ENCODE measurements around the gene CELF4.

Gene CELF4

DNA sequence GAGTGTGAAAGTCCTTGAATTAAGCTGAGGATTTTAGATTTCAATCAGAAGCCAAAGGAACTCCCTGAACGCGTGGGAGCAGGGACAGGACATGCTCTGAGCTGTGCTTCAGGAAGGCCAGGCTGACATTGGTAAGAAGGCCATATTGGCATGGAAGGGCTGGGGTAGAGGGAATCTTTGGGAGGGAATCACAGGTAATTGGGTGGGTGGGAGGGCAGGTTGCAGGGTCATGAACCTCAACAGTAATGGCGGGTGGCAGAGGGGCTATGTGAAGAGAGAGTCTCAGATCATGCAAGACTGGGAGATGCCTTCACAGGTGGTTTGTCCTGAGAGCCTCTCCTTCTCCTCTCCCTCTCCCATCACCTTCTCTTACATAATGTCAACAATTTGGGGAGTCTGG, 18.6 kb upstream of the CELF4 start:
- Mint-ChIP-seq H3K9me3 (no peaks in the 10 kb centered on the region), H3K27ac (no peak overlapping the region), H3K4me3 (no peak overlapping the region), H3K27me3 (ENCODE audit: low read depth) (no peaks in the 10 kb centered on the region), H3K4me1 (ENCODE audit: low read depth) (no peaks in the 10 kb centered on the region), H3K36me3 (ENCODE audit: low read depth) (no peaks in the 10 kb centered on the region)

DNA sequence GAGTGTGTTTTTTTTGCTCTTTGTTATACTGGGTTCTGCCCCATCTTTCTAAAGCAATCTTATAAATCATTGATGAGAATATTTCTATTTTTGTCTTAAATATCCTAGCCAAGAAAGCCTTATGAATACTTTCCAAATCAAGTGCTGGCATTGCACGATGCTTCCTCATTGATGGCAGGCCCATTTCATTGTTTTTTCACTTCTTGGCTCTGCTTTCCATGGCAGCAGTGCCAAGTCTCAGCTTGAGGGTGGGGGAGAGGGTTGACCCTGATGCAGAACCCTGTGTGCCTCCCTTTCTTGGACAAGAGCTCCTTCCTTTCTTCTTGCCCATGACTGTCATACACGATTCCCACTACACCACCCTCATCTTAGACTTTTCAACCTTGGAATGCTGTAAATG, 16.7 kb upstream of the CELF4 start:
- Mint-ChIP-seq H3K27me3 (ENCODE audit: low read depth) (no peaks in the 10 kb centered on the region), H3K9me3 (no peaks in the 10 kb centered on the region), H3K36me3 (ENCODE audit: low read depth) (no peaks in the 10 kb centered on the region), H3K27ac (no peak overlapping the region), H3K4me3 (no peak overlapping the region), H3K4me1 (ENCODE audit: low read depth) (no peaks in the 10 kb centered on the region)

DNA sequence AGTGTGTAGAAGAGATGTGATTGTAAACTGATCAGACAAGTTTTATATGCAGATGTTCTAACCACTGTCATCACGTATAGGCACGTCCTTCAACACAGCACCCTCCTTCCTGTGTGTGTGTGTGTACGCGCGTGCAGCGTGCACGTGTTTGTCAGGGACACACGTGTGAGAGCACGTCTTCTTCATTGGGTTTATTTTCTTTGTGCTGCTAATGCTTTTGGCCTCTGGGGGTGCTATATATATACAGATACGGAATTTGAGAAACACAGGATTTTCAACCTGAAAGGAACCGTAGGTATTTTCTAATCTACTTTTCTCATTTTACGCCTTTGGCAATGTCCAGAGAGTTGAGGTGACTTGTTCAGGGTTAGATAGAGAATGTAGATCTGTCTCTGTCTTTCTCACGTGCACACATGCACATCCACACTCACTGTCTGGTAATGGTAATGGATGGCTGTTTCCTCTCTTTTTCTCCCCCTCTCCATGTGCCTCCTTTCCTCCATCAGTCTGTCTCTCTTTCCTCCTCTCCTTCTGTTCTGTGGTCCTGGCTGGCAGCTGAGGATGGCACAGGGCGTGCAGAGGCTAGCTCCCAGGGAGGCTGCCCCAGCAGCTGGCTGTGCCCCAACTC, 13.4 kb upstream of the CELF4 start:
- H3K4me1 Mint-ChIP-seq (ENCODE audit: low read depth) = no peaks in the 10 kb centered on the region
- no peaks in the 10 kb centered on the region for H3K27me3 Mint-ChIP-seq (ENCODE audit: low read depth)
- no peaks in the 10 kb centered on the region for H3K9me3 Mint-ChIP-seq
- no peaks in the 10 kb centered on the region for H3K36me3 Mint-ChIP-seq (ENCODE audit: low read depth)
- no peak overlapping the region for H3K27ac Mint-ChIP-seq
- no peak overlapping the region for H3K4me3 Mint-ChIP-seq

DNA sequence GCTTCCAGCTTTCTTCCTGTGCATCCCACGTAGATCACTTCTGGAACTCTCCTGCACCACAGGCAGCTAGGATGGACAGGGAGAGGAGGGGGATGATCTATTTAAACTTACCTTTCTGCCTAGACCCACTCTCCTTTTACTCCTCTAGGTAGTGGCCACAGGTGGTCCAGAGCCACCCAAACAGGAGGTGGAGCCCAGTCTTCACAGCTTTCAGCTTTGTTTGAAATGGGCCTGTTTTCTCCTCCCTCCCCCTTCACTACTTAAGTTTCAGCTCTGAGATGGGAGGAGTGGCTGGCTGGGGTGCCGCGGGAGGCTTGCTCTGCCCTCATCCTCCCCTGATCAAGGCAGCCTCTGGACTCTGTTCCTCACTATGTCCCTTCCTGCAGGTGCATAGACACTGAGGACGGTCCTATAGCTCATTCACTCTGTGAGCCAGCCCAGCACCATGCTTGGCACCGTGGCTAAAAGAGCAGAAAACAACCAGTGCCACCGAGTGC, 12.6 kb upstream of the CELF4 start:
- H3K4me1 Mint-ChIP-seq (ENCODE audit: low read depth) = no peaks in the 10 kb centered on the region
- no peaks in the 10 kb centered on the region for H3K36me3 Mint-ChIP-seq (ENCODE audit: low read depth)
- H3K27me3 Mint-ChIP-seq (ENCODE audit: low read depth) = no peaks in the 10 kb centered on the region
- no peaks in the 10 kb centered on the region for H3K9me3 Mint-ChIP-seq
- no peak overlapping the region for H3K4me3 Mint-ChIP-seq
- H3K27ac Mint-ChIP-seq = no peak overlapping the region

DNA sequence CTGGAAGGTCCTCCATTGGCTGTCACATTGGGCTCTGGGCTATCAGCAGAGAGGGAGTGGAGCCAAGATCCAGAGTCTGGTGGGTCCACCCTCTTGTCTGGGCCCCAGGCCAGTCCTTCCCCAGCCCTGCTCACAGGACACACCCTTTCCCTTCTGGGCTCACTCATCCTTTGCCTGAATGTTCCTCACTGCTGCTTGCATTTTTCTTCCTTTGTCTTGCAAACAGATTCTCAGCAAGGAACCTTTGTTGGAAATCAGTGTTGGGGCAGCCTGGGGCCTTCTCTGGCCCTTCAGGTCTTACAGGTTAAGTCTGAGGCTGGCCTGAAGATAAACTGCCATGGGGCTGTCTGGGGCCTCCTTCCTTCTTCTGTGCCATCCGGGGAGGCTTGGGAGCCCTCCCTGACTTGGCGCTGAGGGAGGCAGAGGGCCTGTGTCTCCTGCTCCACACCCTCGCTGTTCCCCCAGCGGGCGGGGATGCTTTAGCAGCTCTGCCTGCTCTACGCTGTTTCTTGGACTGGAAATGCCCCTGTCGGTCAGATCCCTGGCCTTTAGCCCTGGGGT, 11.5 kb upstream of the CELF4 start:
- no peaks in the 10 kb centered on the region for H3K36me3 Mint-ChIP-seq (ENCODE audit: low read depth)
- H3K27me3 Mint-ChIP-seq (ENCODE audit: low read depth) = no peaks in the 10 kb centered on the region
- no peaks in the 10 kb centered on the region for H3K9me3 Mint-ChIP-seq
- H3K4me3 Mint-ChIP-seq = no peak overlapping the region
- H3K4me1 Mint-ChIP-seq (ENCODE audit: low read depth) = no peaks in the 10 kb centered on the region
- H3K27ac Mint-ChIP-seq = no peak overlapping the region

DNA sequence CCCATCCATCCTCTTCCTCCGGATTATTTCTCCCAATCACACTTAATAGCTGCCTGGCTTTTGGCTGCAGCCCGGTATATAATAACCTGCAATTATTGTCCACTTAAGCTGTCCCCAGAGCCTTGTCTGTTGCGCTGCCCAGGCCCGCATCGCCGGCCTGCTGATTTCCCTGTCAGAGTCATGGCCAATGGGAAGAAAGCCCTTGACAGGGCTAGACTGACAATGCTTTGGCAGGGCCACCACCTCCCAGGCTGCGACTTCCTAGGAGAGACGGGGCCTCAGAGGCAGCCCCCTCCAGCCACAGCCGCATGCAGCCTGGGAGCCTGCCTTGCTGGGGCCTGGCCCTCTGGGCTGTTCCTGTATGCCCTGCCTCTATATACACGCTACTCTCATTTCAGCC, 10.0 kb upstream of the CELF4 start:
- Mint-ChIP-seq H3K9me3 (no peaks in the 10 kb centered on the region), H3K27ac (no peak overlapping the region), H3K36me3 (ENCODE audit: low read depth) (no peaks in the 10 kb centered on the region), H3K4me3 (no peak overlapping the region), H3K27me3 (ENCODE audit: low read depth) (no peaks in the 10 kb centered on the region), H3K4me1 (ENCODE audit: low read depth) (no peaks in the 10 kb centered on the region)

DNA sequence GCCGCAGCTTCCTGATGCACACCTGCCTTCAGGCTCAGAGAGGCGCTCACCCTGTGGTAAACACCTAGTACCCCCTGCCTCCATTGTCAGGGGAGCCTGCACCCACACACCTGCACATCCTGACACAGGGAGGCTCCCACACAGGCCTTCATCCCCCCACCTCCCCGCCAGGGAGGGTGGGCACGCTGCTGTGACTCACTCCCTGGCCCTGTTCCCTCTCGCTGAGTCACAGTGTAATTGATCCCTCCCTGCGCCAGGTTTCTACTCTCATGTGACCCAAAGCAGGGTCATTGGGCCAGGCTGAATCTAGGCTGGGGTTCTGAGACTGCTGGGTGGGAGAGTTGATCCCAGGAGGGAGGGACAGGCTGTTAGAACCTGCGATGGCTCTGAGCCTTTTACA, 8.5 kb upstream of the CELF4 start:
- H3K4me1 Mint-ChIP-seq (ENCODE audit: low read depth) = no peaks in the 10 kb centered on the region
- peaks cover 14% of the 10 kb centered on the region for H3K27me3 Mint-ChIP-seq (ENCODE audit: low read depth)
- no peak overlapping the region for H3K4me3 Mint-ChIP-seq
- H3K27ac Mint-ChIP-seq = no peak overlapping the region
- H3K36me3 Mint-ChIP-seq (ENCODE audit: low read depth) = no peaks in the 10 kb centered on the region
- no peaks in the 10 kb centered on the region for H3K9me3 Mint-ChIP-seq

DNA sequence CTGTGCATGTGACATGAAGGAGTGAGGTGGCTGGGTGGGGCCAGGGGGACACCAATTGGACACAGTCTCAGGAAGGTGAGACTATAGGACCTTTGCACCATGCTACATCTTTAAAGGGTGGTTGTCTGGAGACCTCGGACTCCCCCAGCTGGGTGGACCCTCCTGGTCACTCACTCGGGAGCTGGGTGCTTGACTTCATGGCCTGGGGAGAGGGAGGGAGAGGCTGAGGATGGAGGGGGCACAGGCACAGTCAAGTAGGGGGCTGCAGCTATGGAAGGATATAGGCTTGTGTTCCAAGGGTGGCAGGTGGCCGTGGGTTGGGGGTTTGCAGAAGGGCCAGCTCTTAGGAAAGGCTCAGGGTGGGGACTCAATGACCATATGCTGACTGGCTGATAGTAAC, 7.1 kb upstream of the CELF4 start:
- Mint-ChIP-seq H3K36me3 (ENCODE audit: low read depth) (no peaks in the 10 kb centered on the region), H3K4me1 (ENCODE audit: low read depth) (no peaks in the 10 kb centered on the region), H3K4me3 (no peak overlapping the region), H3K27me3 (ENCODE audit: low read depth) (peaks cover 28% of the 10 kb centered on the region), H3K9me3 (no peaks in the 10 kb centered on the region), H3K27ac (no peak overlapping the region)

DNA sequence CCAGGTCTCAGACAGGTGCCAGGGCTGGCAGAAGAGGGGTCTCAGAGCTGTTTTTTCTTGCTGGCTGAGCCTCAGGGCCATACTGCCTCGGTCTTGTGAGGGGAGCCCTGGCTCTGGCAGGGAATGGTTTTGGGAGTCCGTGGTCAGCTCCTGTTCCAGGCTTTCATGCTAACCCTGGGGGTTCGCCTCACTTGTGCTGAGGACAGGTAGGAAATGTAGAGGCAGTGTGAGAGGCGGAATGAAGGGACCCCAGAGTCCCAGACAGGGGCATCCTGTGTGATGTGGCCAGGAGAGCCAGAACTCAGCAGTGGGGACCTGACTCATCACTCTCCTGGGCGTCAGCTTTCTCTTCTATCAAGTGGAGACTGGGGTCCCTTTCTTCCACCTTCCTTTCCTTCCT, 5.7 kb upstream of the CELF4 start:
- no peaks in the 10 kb centered on the region for H3K36me3 Mint-ChIP-seq (ENCODE audit: low read depth)
- H3K27me3 Mint-ChIP-seq (ENCODE audit: low read depth) = peaks cover 35% of the 10 kb centered on the region
- no peak overlapping the region for H3K27ac Mint-ChIP-seq
- no peaks in the 10 kb centered on the region for H3K9me3 Mint-ChIP-seq
- no peaks in the 10 kb centered on the region for H3K4me1 Mint-ChIP-seq (ENCODE audit: low read depth)
- no peak overlapping the region for H3K4me3 Mint-ChIP-seq

DNA sequence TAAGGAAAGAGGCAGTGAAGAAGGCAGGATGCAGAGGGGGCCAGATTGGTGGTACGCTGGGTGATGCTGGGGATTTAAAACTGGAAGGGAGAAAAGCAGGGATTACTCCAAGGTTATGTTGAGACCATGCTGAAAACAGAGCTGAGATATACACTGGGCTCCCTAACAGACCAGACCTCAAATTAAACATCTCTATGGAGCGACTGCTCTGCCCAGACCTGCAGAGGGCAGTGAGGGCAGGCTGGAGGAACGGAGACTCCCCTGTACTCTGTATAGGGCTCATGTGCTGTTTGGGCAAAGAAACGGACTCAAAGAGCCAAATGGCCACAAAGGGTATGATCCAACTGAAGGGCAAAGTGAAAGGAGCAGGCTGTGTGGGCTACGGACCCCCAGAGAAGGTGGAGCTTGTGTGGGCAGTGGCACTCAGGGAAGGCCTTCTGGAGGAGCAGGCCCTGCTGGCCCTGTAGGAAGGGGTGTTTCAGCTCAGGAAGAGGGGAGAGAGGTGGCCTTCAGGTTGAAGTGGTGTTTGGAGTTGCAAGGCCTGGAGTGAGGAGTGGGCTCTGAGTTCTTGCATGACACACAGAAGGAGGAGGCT, 4.8 kb upstream of the CELF4 start:
- Mint-ChIP-seq H3K27ac (no peak overlapping the region), H3K4me1 (ENCODE audit: low read depth) (peaks cover 3% of the 10 kb centered on the region), H3K4me3 (no peak overlapping the region), H3K27me3 (ENCODE audit: low read depth) (peaks cover 40% of the 10 kb centered on the region), H3K9me3 (no peaks in the 10 kb centered on the region), H3K36me3 (ENCODE audit: low read depth) (peaks cover 3% of the 10 kb centered on the region)

DNA sequence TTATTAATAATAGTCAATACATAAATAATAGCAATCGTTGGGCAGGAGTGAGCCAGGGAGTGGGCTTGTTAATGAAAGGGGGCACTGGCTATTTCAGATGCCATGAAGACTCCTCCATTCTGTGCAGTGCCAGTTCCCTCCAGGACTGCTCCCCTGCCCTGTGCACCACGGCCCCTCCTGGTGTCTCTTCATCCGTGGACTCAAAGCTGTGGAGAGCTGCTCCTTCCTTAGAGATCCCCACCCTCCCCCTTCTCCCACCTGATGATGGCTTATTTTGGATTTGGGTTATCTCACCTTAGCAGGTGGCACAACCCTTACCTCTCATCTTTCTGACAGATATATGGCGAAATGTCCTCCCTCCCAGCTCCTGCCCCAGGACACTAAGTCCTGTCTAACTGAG, 3.1 kb upstream of the CELF4 start:
- Mint-ChIP-seq H3K4me1 (ENCODE audit: low read depth) (peaks cover 3% of the 10 kb centered on the region), H3K27ac (no peak overlapping the region), H3K36me3 (ENCODE audit: low read depth) (peaks cover 3% of the 10 kb centered on the region), H3K4me3 (no peak overlapping the region), H3K9me3 (no peaks in the 10 kb centered on the region), H3K27me3 (ENCODE audit: low read depth) (peaks cover 58% of the 10 kb centered on the region)

DNA sequence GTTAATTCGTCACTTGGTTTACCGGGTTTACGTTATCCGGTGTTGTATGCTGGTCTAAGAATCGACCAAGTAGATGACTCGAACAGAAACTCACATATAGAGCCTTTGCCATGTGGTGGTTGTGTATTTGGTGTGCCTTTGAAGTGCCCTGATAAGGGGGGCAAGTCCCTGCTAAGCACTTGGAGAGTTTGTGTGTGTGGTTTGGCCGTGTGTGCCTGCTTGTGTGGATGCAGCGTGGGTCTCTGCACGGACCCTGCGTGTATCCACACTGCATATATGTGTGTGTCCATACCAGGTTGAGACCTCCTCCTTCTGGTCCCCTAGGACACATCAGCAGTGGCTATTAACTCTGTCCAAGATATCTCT, 2.4 kb upstream of the CELF4 start:
- Mint-ChIP-seq H3K4me3 (no peak overlapping the region), H3K36me3 (ENCODE audit: low read depth) (peaks cover 3% of the 10 kb centered on the region), H3K27me3 (ENCODE audit: low read depth) (peaks cover 60% of the 10 kb centered on the region), H3K27ac (no peak overlapping the region), H3K9me3 (no peaks in the 10 kb centered on the region), H3K4me1 (ENCODE audit: low read depth) (peaks cover 3% of the 10 kb centered on the region)

DNA sequence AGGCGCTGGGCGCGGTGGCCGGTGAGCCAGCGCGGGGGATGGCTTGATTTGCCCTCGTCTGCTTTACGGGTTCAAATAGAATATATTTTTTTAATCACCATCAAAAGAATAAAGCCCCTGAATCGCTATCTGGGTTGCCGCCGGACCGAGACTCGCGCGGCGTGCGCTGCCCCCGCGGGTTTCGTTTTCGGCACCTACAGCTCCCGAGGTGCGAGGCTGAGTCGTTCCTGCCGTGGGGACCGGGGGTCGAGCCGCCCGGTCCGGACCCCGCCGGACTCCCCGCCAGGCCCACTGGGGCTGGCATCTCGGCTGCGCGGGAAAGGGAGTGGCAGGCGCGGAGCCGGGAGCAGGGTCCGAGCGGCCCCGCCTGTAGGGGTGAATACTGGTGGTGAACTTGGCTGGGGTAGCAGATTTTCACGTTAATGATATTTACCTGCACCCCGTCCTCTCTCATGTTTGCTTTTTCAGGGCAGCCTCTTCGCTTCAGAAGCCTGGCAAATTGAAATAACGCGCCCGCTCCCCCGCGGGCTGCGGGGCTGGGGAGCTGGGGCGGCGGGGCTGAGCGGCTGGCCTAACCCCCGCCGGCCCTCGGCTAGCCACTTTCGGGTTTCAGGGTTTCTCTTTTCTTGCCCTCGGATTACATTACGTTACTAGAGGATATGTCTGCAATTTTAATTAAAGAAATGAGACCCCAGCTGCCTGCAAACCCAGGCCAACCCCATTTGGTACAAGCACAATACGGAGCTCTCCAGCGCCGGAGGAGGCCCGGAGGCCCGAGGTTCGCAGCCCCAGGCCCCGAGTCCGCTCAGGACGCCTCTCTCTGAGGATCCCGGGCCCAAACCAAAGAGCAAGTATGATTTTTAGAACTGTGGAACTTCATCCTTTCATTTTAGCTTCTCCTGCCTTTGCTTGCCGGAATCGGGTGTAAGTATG, 1.7 kb upstream of the CELF4 start:
- H3K27ac Mint-ChIP-seq = no peak overlapping the region
- peaks cover 3% of the 10 kb centered on the region for H3K36me3 Mint-ChIP-seq (ENCODE audit: low read depth)
- H3K4me3 Mint-ChIP-seq = no peak overlapping the region
- peaks cover 3% of the 10 kb centered on the region for H3K4me1 Mint-ChIP-seq (ENCODE audit: low read depth)
- peaks cover 66% of the 10 kb centered on the region for H3K27me3 Mint-ChIP-seq (ENCODE audit: low read depth)
- H3K9me3 Mint-ChIP-seq = no peaks in the 10 kb centered on the region

DNA sequence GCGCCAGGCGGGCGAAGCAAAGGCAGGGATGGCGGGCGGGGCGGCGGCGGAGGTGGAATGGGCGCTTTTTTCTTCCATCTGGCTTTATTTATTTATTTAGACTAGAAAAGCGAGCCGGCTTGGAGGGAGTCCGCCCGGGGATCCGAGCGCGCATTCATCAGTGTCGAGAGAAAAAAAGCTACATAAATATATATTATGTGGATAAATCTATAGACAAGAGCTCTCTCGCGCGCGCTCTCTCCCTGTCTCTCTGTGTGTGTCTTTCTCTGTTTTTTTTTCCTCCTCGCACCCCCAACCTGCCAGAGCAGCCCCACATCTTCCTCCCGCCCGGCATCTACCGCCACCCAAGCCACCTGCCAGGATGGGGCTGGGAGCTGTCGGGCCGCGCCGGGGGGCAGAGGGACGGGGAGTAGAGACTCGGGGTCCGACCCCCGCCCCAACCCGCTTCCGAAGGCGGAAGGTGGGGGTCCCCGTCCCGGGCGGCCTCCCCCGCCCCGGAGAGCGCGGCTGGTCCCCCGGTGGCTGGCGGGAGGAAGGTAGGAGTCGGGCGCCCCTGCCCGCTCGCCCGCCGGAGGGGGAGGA, 972 bp upstream of the CELF4 start:
- H3K4me3 Mint-ChIP-seq = no peak overlapping the region
- H3K27ac Mint-ChIP-seq = no peak overlapping the region
- H3K9me3 Mint-ChIP-seq = no peaks in the 10 kb centered on the region
- H3K4me1 Mint-ChIP-seq (ENCODE audit: low read depth) = peaks cover 3% of the 10 kb centered on the region
- H3K36me3 Mint-ChIP-seq (ENCODE audit: low read depth) = peaks cover 3% of the 10 kb centered on the region
- peaks cover 72% of the 10 kb centered on the region for H3K27me3 Mint-ChIP-seq (ENCODE audit: low read depth)
